Trophoblast cell (in vitro differentiated cells and primary cell): Measurements from ENCODE around the gene TASOR.
A peak's percentile ranks its signal among the peaks of the same experiment; 100 is the strongest.
"Not testable (repeated sequence)": the region's sequence is repeated elsewhere in the genome, so short reads cannot be mapped to it uniquely, and the experiment has no call there.

Experiments used
- DNase-seq, 2 donors: peaks; one replicate each; pipeline ENCODE4 v3.0.0-alpha.2; 2016
- H2AFZ ChIP-seq: 2 replicates; pipeline ENCODE4 v1.6.1; 2013; ENCODE audit warnings: low read length, moderate library complexity, mild to moderate bottlenecking; ENCODE audit not compliant: insufficient read depth, poor library complexity
- H2AK5ac ChIP-seq: 2 replicates; pipeline ENCODE4 v1.6.1; 2013; ENCODE audit warnings: mild to moderate bottlenecking, low read length
- H2BK120ac ChIP-seq: 2 replicates; pipeline ENCODE4 v1.6.1; 2013; ENCODE audit warnings: low read length, mild to moderate bottlenecking, moderate library complexity; ENCODE audit not compliant: insufficient read depth, poor library complexity
- H2BK12ac ChIP-seq: 2 replicates; pipeline ENCODE4 v1.6.1; 2013; ENCODE audit warnings: mild to moderate bottlenecking, low read length, moderate library complexity
- H2BK5ac ChIP-seq: 2 replicates; pipeline ENCODE4 v1.6.1; 2013; ENCODE audit warnings: low read length, low read depth, moderate library complexity, mild to moderate bottlenecking; ENCODE audit not compliant: poor library complexity
- H3K14ac ChIP-seq: 2 replicates; pipeline ENCODE4 v1.6.1; 2013; ENCODE audit warnings: mild to moderate bottlenecking, low read length
- H3K18ac ChIP-seq: 2 replicates; pipeline ENCODE4 v1.6.1; 2013; ENCODE audit warnings: mild to moderate bottlenecking, low read length
- H3K23ac ChIP-seq: 2 replicates; pipeline ENCODE4 v1.6.1; 2013; ENCODE audit warnings: low read length
- H3K27ac ChIP-seq: 2 replicates; pipeline ENCODE4 v1.5.1; 2013; ENCODE audit warnings: low read depth, mild to moderate bottlenecking, inconsistent platforms, low read length, moderate library complexity
- H3K27me3 ChIP-seq: 2 replicates; pipeline ENCODE4 v1.6.1; 2013; ENCODE audit warnings: inconsistent platforms, mild to moderate bottlenecking, low read length, moderate library complexity; ENCODE audit not compliant: insufficient read depth
- H3K36me3 ChIP-seq, 2 experiments: 1 replicate in 1 of 2; 2 replicates in 1 of 2; pipeline ENCODE4 v1.6.1; 2013; ENCODE audit warnings: low read length in 2 of 2, mild to moderate bottlenecking in 2 of 2, moderate library complexity in 1 of 2; ENCODE audit not compliant: insufficient read depth in 2 of 2, control insufficient read depth in 1 of 2
- H3K4ac ChIP-seq: 2 replicates; pipeline ENCODE4 v1.6.1; 2013; ENCODE audit warnings: low read depth, mild to moderate bottlenecking, low read length, moderate library complexity
- H3K4me1 ChIP-seq, 2 experiments: 1 replicate in 1 of 2; 2 replicates in 1 of 2; pipeline ENCODE4 v1.6.1; 2013; ENCODE audit warnings: low read length in 2 of 2, mild to moderate bottlenecking in 2 of 2, moderate library complexity in 1 of 2; ENCODE audit not compliant: insufficient read depth in 2 of 2, control insufficient read depth in 1 of 2
- H3K4me2 ChIP-seq: 2 replicates; pipeline ENCODE4 v1.6.1; 2013; ENCODE audit warnings: inconsistent platforms, mild to moderate bottlenecking, low read length, moderate library complexity
- H3K4me3 ChIP-seq: 2 replicates; pipeline ENCODE4 v1.5.1; 2013; ENCODE audit warnings: mild to moderate bottlenecking, low read depth, low read length, inconsistent platforms
- H3K79me1 ChIP-seq: one replicate; pipeline ENCODE4 v1.6.1; 2013; ENCODE audit warnings: low read length
- H3K79me2 ChIP-seq: 2 replicates; pipeline ENCODE4 v1.6.1; 2013; ENCODE audit warnings: low read length, mild to moderate bottlenecking; ENCODE audit not compliant: control insufficient read depth, insufficient read depth, poor library complexity
- H3K9ac ChIP-seq: 2 replicates; pipeline ENCODE4 v1.6.1; 2013; ENCODE audit warnings: mild to moderate bottlenecking, low read length
- H3K9me3 ChIP-seq: 2 replicates; pipeline ENCODE4 v1.6.1; 2013; ENCODE audit warnings: low read depth, mild to moderate bottlenecking, control low read depth, inconsistent platforms, low read length; ENCODE audit not compliant: insufficient read depth
- H4K12ac ChIP-seq: 2 replicates; pipeline ENCODE4 v1.6.1; 2013; ENCODE audit warnings: low read depth, mild to moderate bottlenecking, low read length, moderate library complexity
- H4K8ac ChIP-seq: 2 replicates; pipeline ENCODE4 v1.6.1; 2013; ENCODE audit warnings: low read depth, mild to moderate bottlenecking, low read length, moderate library complexity
- H4K91ac ChIP-seq: one replicate; pipeline ENCODE4 v1.6.1; 2013; ENCODE audit warnings: low read depth, mild to moderate bottlenecking, low read length, moderate library complexity
- WGBS: extraction: QIAGEN DNeasy Blood & Tissue Kit; methylation state at CpG from one replicate; pipeline ENCODE4 v1.1.7; 2013; ENCODE audit warnings: missing lambda C conversion rate; ENCODE audit not compliant: insufficient read length, insufficient coverage; ENCODE audit errors: extremely low coverage; 5-methylcytosine and 5-hydroxymethylcytosine counted together

The TASOR gene

DNA sequence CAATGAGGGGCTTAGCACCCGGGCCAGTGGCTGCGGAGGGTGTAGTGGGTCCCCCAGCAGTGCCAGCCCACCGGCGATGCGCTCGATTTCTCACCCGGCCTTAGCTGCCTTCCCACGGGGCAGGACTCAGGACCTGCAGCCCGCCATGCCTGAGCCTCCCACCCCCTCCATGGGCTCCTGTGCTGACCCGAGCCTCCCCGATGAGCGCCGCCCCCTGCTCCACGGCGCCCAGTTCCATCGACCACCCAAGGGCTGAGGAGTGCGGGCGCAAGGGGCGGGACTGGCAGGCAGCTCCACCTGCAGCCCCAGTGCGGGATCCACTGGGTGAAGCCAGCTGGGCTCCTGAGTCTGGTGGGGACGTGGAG, 8.9 kb upstream of the TASOR start:
- not testable (repeated sequence) for H2AK5ac ChIP-seq, H2BK12ac ChIP-seq, DNase-seq, H2AFZ ChIP-seq, H3K4me2 ChIP-seq, H3K4me1 ChIP-seq, H4K8ac ChIP-seq, H3K4me3 ChIP-seq, H3K79me2 ChIP-seq, H3K4ac ChIP-seq, H3K79me1 ChIP-seq, H4K91ac ChIP-seq, H3K18ac ChIP-seq, H3K36me3 ChIP-seq, H2BK120ac ChIP-seq, H3K23ac ChIP-seq, H2BK5ac ChIP-seq, H3K9me3 ChIP-seq, H3K14ac ChIP-seq, H4K12ac ChIP-seq, H3K27ac ChIP-seq, H3K27me3 ChIP-seq, H3K9ac ChIP-seq
- WGBS, result no CpG with 5 or more reads among the region's 21 CpGs

- no peak overlapping the region for H4K8ac ChIP-seq
- H3K9me3 ChIP-seq, result no peaks in the 10 kb centered on the region
Measured at GRCh38 chr3:56691165-56692000, 8.3 kb upstream of the TASOR start.

DNA sequence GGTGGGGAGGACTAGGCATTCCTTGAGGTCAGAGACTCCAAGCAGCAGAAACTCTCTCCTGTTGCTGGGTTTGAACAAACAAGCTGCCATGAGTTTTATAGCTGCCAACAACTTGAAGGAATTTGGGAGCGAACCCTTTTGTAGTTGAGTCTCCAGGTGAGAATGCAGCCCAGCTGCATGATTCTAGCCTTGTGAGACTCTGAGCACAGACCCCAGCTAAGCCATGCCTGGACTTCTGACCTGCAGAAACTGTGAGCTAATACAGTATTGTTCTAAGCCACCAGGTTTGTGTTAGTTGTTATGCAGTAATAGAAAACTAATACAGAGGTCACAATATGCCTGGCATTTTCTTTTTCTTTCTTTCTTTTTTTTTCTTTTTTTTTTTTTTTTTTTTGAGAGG, 6.2 kb upstream of the TASOR start:
- H3K27me3 ChIP-seq, result no peaks in the 10 kb centered on the region
- DNase-seq, result peak; percentile 70 to 84
- no peak overlapping the region for H3K14ac ChIP-seq
- H3K27ac ChIP-seq, result no peak overlapping the region
- no peak overlapping the region for H3K4me3 ChIP-seq
- no CpG with 5 or more reads among the region's 1 CpG for WGBS
- no peak overlapping the region for H4K91ac ChIP-seq
- H3K79me2 ChIP-seq, result no peaks in the 10 kb centered on the region
- H3K4me2 ChIP-seq, result no peak overlapping the region
- H3K9ac ChIP-seq, result no peak overlapping the region
- H2BK5ac ChIP-seq, result no peak overlapping the region
- no peak overlapping the region for H3K23ac ChIP-seq
- H3K18ac ChIP-seq, result no peak overlapping the region
- no peaks in the 10 kb centered on the region for H3K4me1 ChIP-seq
- H2BK120ac ChIP-seq, result no peak overlapping the region
- H3K79me1 ChIP-seq, result peaks cover 2% of the 10 kb centered on the region
- H3K36me3 ChIP-seq, result peaks cover 0 to 2% of the 10 kb centered on the region in 2 experiments
- H2BK12ac ChIP-seq, result no peak overlapping the region
- no peak overlapping the region for H2AK5ac ChIP-seq
- no peaks in the 10 kb centered on the region for H3K9me3 ChIP-seq
- H3K4ac ChIP-seq, result no peak overlapping the region
- no peak overlapping the region for H4K12ac ChIP-seq
- H2AFZ ChIP-seq, result no peak overlapping the region
- no peak overlapping the region for H4K8ac ChIP-seq

More at GRCh38 chr3:56691165-56692000, 8.3 kb upstream of the TASOR start:
- no peaks in the 10 kb centered on the region for H3K36me3 ChIP-seq
- peaks cover 2% of the 10 kb centered on the region for H3K79me1 ChIP-seq
- no peak overlapping the region for H3K4me3 ChIP-seq
- no peak overlapping the region for H2AFZ ChIP-seq
- H2BK12ac ChIP-seq, result no peak overlapping the region
- no peak overlapping the region for H4K91ac ChIP-seq
- peak overlapping the region; percentile 51 for H2BK120ac ChIP-seq
- H4K12ac ChIP-seq, result no peak overlapping the region
- H3K4me1 ChIP-seq, result no peaks in the 10 kb centered on the region
- no CpG with 5 or more reads among the region's 19 CpGs for WGBS
- no peaks in the 10 kb centered on the region for H3K79me2 ChIP-seq
- H3K18ac ChIP-seq, result no peak overlapping the region
- no peaks in the 10 kb centered on the region for H3K27me3 ChIP-seq
- H3K4me2 ChIP-seq, result no peak overlapping the region
- H2AK5ac ChIP-seq, result no peak overlapping the region
- H3K14ac ChIP-seq, result no peak overlapping the region
- no peak overlapping the region for H3K9ac ChIP-seq
- no peak overlapping the region for H3K23ac ChIP-seq
- no peak overlapping the region for H3K27ac ChIP-seq
- no peak overlapping the region for H2BK5ac ChIP-seq
- DNase-seq, result peak; percentile 40 to 95
- no peak overlapping the region for H3K4ac ChIP-seq

DNA sequence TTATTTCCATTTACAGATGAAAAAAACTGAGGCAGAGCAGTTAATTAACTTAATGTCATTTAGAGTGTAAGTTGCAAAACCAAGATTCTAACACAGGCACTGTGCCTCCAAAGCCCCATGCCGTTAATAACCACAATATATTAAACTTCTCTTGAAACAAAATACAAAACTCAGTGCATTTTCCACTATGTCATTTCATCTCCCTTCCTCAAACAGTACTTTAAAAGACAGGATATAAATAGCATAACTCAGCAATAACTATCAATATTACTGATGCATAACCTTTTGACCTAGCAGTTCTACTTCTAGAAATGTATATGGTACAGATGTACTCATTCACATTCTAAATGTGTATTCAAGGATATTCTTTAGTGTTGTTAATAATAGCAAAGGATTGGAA, 5.1 kb upstream of the TASOR start:
- Histone ChIP-seq H3K14ac (no peak overlapping the region), H3K27me3 (no peaks in the 10 kb centered on the region), H3K79me1 (peaks cover 4% of the 10 kb centered on the region), H2BK5ac (no peak overlapping the region), H3K27ac (no peak overlapping the region), H3K4me2 (no peak overlapping the region), H3K4ac (no peak overlapping the region), H2AFZ (no peak overlapping the region), H2AK5ac (no peak overlapping the region), H4K8ac (no peak overlapping the region), H3K18ac (no peak overlapping the region), H3K4me3 (no peak overlapping the region), H2BK12ac (no peak overlapping the region), H3K79me2 (no peaks in the 10 kb centered on the region), H3K9ac (no peak overlapping the region), H3K23ac (no peak overlapping the region), H3K9me3 (peaks cover 2% of the 10 kb centered on the region), H3K36me3 (peaks cover 0 to 2% of the 10 kb centered on the region in 2 experiments), H2BK120ac (no peak overlapping the region), H3K4me1 (peaks cover 3% of the 10 kb centered on the region in 2 experiments), H4K12ac (no peak overlapping the region), H4K91ac (no peak overlapping the region)
- no CpG with 5 or more reads among the region's 1 CpG for WGBS
- DNase-seq, result no peak
